DOHH2 (cell line): Measurements from ENCODE around the gene GGA2.

ENCODE experiments used
- CTCF ChIP-seq: fragments of 200-600 bp; sonication (generic); IDR thresholded peaks from one replicate; pipeline ENCODE4 v1.5.1; 2014; ENCODE audit warnings: antibody characterized with exemption, mild to moderate bottlenecking, low read depth, low read length; ENCODE audit not compliant: poor library complexity, severe bottlenecking
- EZH2phosphoT487 ChIP-seq: fragments of 200-600 bp; sonication (generic); IDR thresholded peaks from 2 replicates; pipeline ENCODE4 v1.6.1; 2017; ENCODE audit warnings: borderline replicate concordance, mild to moderate bottlenecking, antibody characterized with exemption, low read length, moderate library complexity, mixed read lengths

GRCh38 chr16:23523876-23524385, 13.6 kb upstream of the GGA2 start:
- TF ChIP-seq CTCF: no peak
- no peak for TF ChIP-seq EZH2phosphoT487
